ENCODE measurements around the gene PCDH8.
A peak's percentile ranks its signal among the peaks of the same experiment; 100 is the strongest.

Gene PCDH8

GRCh38 chr13:52869621-52870020 is 21.2 kb upstream of the PCDH8 start:
- DNase-seq = peak; percentile 65 to 87
- Histone ChIP-seq H3K23ac (ENCODE audit: low read length) (no peak overlapping the region), H3K4me3 (ENCODE audit: low read depth, low read length) (no peak overlapping the region), H4K91ac (ENCODE audit: low read depth, low read length) (no peak overlapping the region), H4K8ac (ENCODE audit: low read depth, low read length) (no peak overlapping the region), H3K18ac (ENCODE audit: low read length) (no peak overlapping the region), H3K36me3 (ENCODE audit: control insufficient read depth in 1 of 2, insufficient read depth in 2 of 2, low read length in 2 of 2) (no peaks in the 10 kb centered on the region), H4K12ac (ENCODE audit: low read depth, low read length) (no peak overlapping the region), H3K4me2 (ENCODE audit: low read length) (no peak overlapping the region), H3K9ac (ENCODE audit: low read length) (no peak overlapping the region), H3K79me1 (ENCODE audit: low read length) (no peaks in the 10 kb centered on the region), H3K27ac (ENCODE audit: low read depth, low read length) (no peak overlapping the region), H3K9me3 (ENCODE audit: insufficient read depth, low read depth, low read length) (peaks cover 3% of the 10 kb centered on the region), H3K4ac (ENCODE audit: low read depth, low read length) (no peak overlapping the region), H3K4me1 (ENCODE audit: control insufficient read depth in 1 of 2, insufficient read depth in 2 of 2, low read length in 2 of 2) (peaks cover 4 to 8% of the 10 kb centered on the region in 2 experiments), H2AFZ (ENCODE audit: insufficient read depth, low read length, poor library complexity) (no peak overlapping the region), H3K27me3 (ENCODE audit: insufficient read depth, low read length) (no peaks in the 10 kb centered on the region), H2AK5ac (ENCODE audit: low read length) (no peak overlapping the region), H2BK5ac (ENCODE audit: low read depth, low read length, poor library complexity) (no peak overlapping the region), H3K79me2 (ENCODE audit: control insufficient read depth, insufficient read depth, low read length, poor library complexity) (no peaks in the 10 kb centered on the region), H2BK120ac (ENCODE audit: insufficient read depth, low read length, poor library complexity) (no peak overlapping the region), H3K14ac (ENCODE audit: low read length) (no peak overlapping the region), H2BK12ac (ENCODE audit: low read length) (no peak overlapping the region)
- no CpG with 5 or more reads among the region's 4 CpGs for WGBS (ENCODE audit: extremely low coverage, insufficient coverage, insufficient read length)

- H3K4me1 ChIP-seq (ENCODE audit: control insufficient read depth in 1 of 2, insufficient read depth in 2 of 2, low read length in 2 of 2) = peaks cover 4 to 8% of the 10 kb centered on the region in 2 experiments
- no peak overlapping the region for H3K23ac ChIP-seq (ENCODE audit: low read length)
- H3K79me1 ChIP-seq (ENCODE audit: low read length) = no peaks in the 10 kb centered on the region
- H3K18ac ChIP-seq (ENCODE audit: low read length) = no peak overlapping the region
- no peaks in the 10 kb centered on the region for H3K79me2 ChIP-seq (ENCODE audit: control insufficient read depth, insufficient read depth, low read length, poor library complexity)
- no peaks in the 10 kb centered on the region for H3K9me3 ChIP-seq (ENCODE audit: insufficient read depth, low read depth, low read length)
- no peak overlapping the region for H3K14ac ChIP-seq (ENCODE audit: low read length)
- H3K4me3 ChIP-seq (ENCODE audit: low read depth, low read length) = no peak overlapping the region
- H4K91ac ChIP-seq (ENCODE audit: low read depth, low read length) = no peak overlapping the region
- H2BK5ac ChIP-seq (ENCODE audit: low read depth, low read length, poor library complexity) = no peak overlapping the region
- H3K4ac ChIP-seq (ENCODE audit: low read depth, low read length) = no peak overlapping the region
- DNase-seq = no peak
- H3K4me2 ChIP-seq (ENCODE audit: low read length) = no peak overlapping the region
- WGBS (ENCODE audit: extremely low coverage, insufficient coverage, insufficient read length) = no CpG with 5 or more reads among the region's 4 CpGs
- no peak overlapping the region for H2BK120ac ChIP-seq (ENCODE audit: insufficient read depth, low read length, poor library complexity)
- H2AFZ ChIP-seq (ENCODE audit: insufficient read depth, low read length, poor library complexity) = no peak overlapping the region
- no peaks in the 10 kb centered on the region for H3K36me3 ChIP-seq (ENCODE audit: control insufficient read depth in 1 of 2, insufficient read depth in 2 of 2, low read length in 2 of 2)
- no peak overlapping the region for H3K9ac ChIP-seq (ENCODE audit: low read length)
- H4K8ac ChIP-seq (ENCODE audit: low read depth, low read length) = no peak overlapping the region
- H3K27ac ChIP-seq (ENCODE audit: low read depth, low read length) = no peak overlapping the region
- no peak overlapping the region for H2AK5ac ChIP-seq (ENCODE audit: low read length)
- H3K27me3 ChIP-seq (ENCODE audit: insufficient read depth, low read length) = no peaks in the 10 kb centered on the region
- no peak overlapping the region for H4K12ac ChIP-seq (ENCODE audit: low read depth, low read length)
- no peak overlapping the region for H2BK12ac ChIP-seq (ENCODE audit: low read length)
These were observed 20.6 kb upstream of the PCDH8 start for GRCh38 chr13:52869050-52869449.

GRCh38 chr13:52868190-52868589 is 19.8 kb upstream of the PCDH8 start:
- Histone ChIP-seq H3K4me3 (ENCODE audit: low read depth, low read length) (no peak overlapping the region), H3K9me3 (ENCODE audit: insufficient read depth, low read depth, low read length) (no peaks in the 10 kb centered on the region), H3K4me1 (ENCODE audit: control insufficient read depth in 1 of 2, insufficient read depth in 2 of 2, low read length in 2 of 2) (peaks cover 4 to 8% of the 10 kb centered on the region in 2 experiments), H2BK5ac (ENCODE audit: low read depth, low read length, poor library complexity) (no peak overlapping the region), H3K4me2 (ENCODE audit: low read length) (no peak overlapping the region), H4K91ac (ENCODE audit: low read depth, low read length) (no peak overlapping the region), H2AK5ac (ENCODE audit: low read length) (no peak overlapping the region), H2BK12ac (ENCODE audit: low read length) (no peak overlapping the region), H3K4ac (ENCODE audit: low read depth, low read length) (no peak overlapping the region), H3K36me3 (ENCODE audit: control insufficient read depth in 1 of 2, insufficient read depth in 2 of 2, low read length in 2 of 2) (no peaks in the 10 kb centered on the region), H2BK120ac (ENCODE audit: insufficient read depth, low read length, poor library complexity) (no peak overlapping the region), H3K18ac (ENCODE audit: low read length) (no peak overlapping the region), H3K27ac (ENCODE audit: low read depth, low read length) (no peak overlapping the region), H3K9ac (ENCODE audit: low read length) (no peak overlapping the region), H3K79me2 (ENCODE audit: control insufficient read depth, insufficient read depth, low read length, poor library complexity) (no peaks in the 10 kb centered on the region), H4K12ac (ENCODE audit: low read depth, low read length) (no peak overlapping the region), H4K8ac (ENCODE audit: low read depth, low read length) (no peak overlapping the region), H3K23ac (ENCODE audit: low read length) (no peak overlapping the region), H2AFZ (ENCODE audit: insufficient read depth, low read length, poor library complexity) (no peak overlapping the region), H3K14ac (ENCODE audit: low read length) (no peak overlapping the region), H3K79me1 (ENCODE audit: low read length) (no peaks in the 10 kb centered on the region), H3K27me3 (ENCODE audit: insufficient read depth, low read length) (no peaks in the 10 kb centered on the region)
- no CpG with 5 or more reads among the region's 4 CpGs for WGBS (ENCODE audit: extremely low coverage, insufficient coverage, insufficient read length)
- DNase-seq = no peak

- H4K8ac ChIP-seq (ENCODE audit: low read depth, low read length) = no peak overlapping the region
- no peak for DNase-seq
- no peak overlapping the region for H3K27ac ChIP-seq (ENCODE audit: low read depth, low read length)
- H2BK5ac ChIP-seq (ENCODE audit: low read depth, low read length, poor library complexity) = no peak overlapping the region
- H3K79me2 ChIP-seq (ENCODE audit: control insufficient read depth, insufficient read depth, low read length, poor library complexity) = no peaks in the 10 kb centered on the region
- no peaks in the 10 kb centered on the region for H3K9me3 ChIP-seq (ENCODE audit: insufficient read depth, low read depth, low read length)
- H3K9ac ChIP-seq (ENCODE audit: low read length) = no peak overlapping the region
- no peak overlapping the region for H2AFZ ChIP-seq (ENCODE audit: insufficient read depth, low read length, poor library complexity)
- no peak overlapping the region for H2BK120ac ChIP-seq (ENCODE audit: insufficient read depth, low read length, poor library complexity)
- no peaks in the 10 kb centered on the region for H3K79me1 ChIP-seq (ENCODE audit: low read length)
- H2BK12ac ChIP-seq (ENCODE audit: low read length) = no peak overlapping the region
- WGBS (ENCODE audit: extremely low coverage, insufficient coverage, insufficient read length) = no CpG with 5 or more reads among the region's 1 CpG
- peaks cover 0 to 2% of the 10 kb centered on the region in 2 experiments for H3K4me1 ChIP-seq (ENCODE audit: control insufficient read depth in 1 of 2, insufficient read depth in 2 of 2, low read length in 2 of 2)
- H4K91ac ChIP-seq (ENCODE audit: low read depth, low read length) = no peak overlapping the region
- no peak overlapping the region for H3K4me3 ChIP-seq (ENCODE audit: low read depth, low read length)
- H3K14ac ChIP-seq (ENCODE audit: low read length) = no peak overlapping the region
- no peaks in the 10 kb centered on the region for H3K36me3 ChIP-seq (ENCODE audit: control insufficient read depth in 1 of 2, insufficient read depth in 2 of 2, low read length in 2 of 2)
- no peaks in the 10 kb centered on the region for H3K27me3 ChIP-seq (ENCODE audit: insufficient read depth, low read length)
- H2AK5ac ChIP-seq (ENCODE audit: low read length) = no peak overlapping the region
- no peak overlapping the region for H3K4ac ChIP-seq (ENCODE audit: low read depth, low read length)
- no peak overlapping the region for H3K4me2 ChIP-seq (ENCODE audit: low read length)
- H3K18ac ChIP-seq (ENCODE audit: low read length) = no peak overlapping the region
- H3K23ac ChIP-seq (ENCODE audit: low read length) = no peak overlapping the region
- H4K12ac ChIP-seq (ENCODE audit: low read depth, low read length) = no peak overlapping the region
These were observed 16.5 kb upstream of the PCDH8 start for GRCh38 chr13:52864941-52865340.
